ENCODE measurements around the gene DDO.

Gene DDO

DNA sequence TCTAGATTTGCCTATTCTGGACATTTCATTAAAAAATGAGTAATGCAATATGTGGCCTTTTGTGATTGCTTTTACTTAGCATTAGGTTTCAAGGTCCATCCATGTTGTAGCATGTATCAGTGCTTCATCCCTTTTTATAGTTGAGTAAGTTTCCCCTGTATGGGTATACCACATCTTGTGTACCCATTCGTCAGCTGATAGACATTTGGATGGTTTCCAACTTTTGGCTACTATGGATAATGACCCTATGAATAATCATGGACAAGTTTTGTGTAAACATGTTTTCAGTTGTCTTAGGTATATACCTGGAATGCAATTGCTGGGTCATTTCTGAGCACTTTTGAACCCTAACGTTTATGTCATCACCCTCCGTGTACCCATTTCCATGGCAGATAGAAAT lies 72.6 kb downstream of the DDO start:
- no peak for DNase-seq (ENCODE audit: low read depth)
